GM12892 (cell line): ENCODE measurements around the gene PRDM16.

Experiments used
- POLR2A ChIP-seq: IDR thresholded peaks from 2 replicates; pipeline ENCODE4 v1.6.1; 2011; ENCODE audit warnings: low read depth, low read length, control low read depth
- POLR2AphosphoS5 ChIP-seq: IDR thresholded peaks from 2 replicates; pipeline ENCODE4 v1.6.1; 2011; ENCODE audit warnings: low read depth, low read length, control low read depth
- TAF1 ChIP-seq: IDR thresholded peaks from 2 replicates; pipeline ENCODE4 v1.6.1; 2011; ENCODE audit warnings: low read depth, mild to moderate bottlenecking, control low read depth, low read length, borderline replicate concordance

DNA sequence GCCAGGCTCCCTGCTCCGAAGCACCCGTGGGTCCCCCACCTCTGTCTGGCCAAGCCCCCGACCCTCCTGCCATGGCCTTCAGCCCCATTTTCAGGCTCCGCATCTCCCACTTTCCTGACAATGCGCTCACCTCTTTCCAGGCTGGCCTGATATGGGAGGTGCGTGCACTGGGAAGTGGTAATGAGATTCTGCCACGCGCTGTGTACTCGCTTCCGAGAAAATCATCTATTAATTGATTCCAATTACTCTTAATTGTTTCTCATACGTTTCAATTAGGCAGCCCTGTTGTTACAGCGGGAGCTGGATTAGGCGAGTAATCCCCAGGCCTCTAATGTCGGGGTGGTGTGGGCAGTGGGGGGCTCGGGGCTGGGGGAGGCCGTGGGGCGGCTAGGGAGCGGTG is 263.0 kb downstream of the PRDM16 start:
- TF ChIP-seq TAF1 (no peak), POLR2A (no peak), POLR2AphosphoS5 (no peak)
